PC-9 (cell line): ENCODE measurements around the gene CTPS2. TPM values are rescaled to one million over a fixed set of nuclear protein-coding genes. Genes with fewer than 3 reads are reported as not detected.
"Not testable (repeated sequence)": the region's sequence is repeated elsewhere in the genome, so short reads cannot be mapped to it uniquely, and the experiment has no call there.

Source experiments
- BruUV-seq: library from RNA; stranded (reverse); fragments of 400-500 nt; replicated peaks from 2 replicates; lab custom pipeline; 2021; lab: Mats Ljungman, UMichigan
- CTCF ChIA-PET: fragments of 300-600 bp; sonication (Branson Sonifier 250); formaldehyde crosslinking; loops from one replicate; lab custom pipeline; 2022; ENCODE audit warnings: antibody characterized with exemption; lab: Charles Lee
- POLR2A ChIA-PET: fragments of 300-600 bp; sonication (Branson Sonifier 250); formaldehyde crosslinking; loops from one replicate; lab custom pipeline; 2022; ENCODE audit warnings: antibody characterized with exemption; ENCODE audit not compliant: unreplicated experiment; lab: Charles Lee
- DNase-seq, 2 experiments: peaks; one replicate each; pipeline versions ENCODE4 v3.0.0 to v3.0.0-alpha.2; 2015 to 2022; ENCODE audit warnings: mixed read lengths in 1 of 2
- H2AFZ ChIP-seq: fragments of 200-600 bp; sonication (generic); 2 replicates; pipeline ENCODE4 v1.8.1; 2017; ENCODE audit warnings: antibody characterized with exemption
- H3F3A ChIP-seq: fragments of 200-600 bp; sonication (generic); 2 replicates; pipeline ENCODE4 v1.8.1; 2017; ENCODE audit warnings: antibody characterized with exemption, mild to moderate bottlenecking, low read depth; ENCODE audit not compliant: insufficient read depth
- H3K27ac ChIP-seq: fragments of 200-600 bp; sonication (generic); 2 replicates; pipeline ENCODE4 v1.6.1; 2016; ENCODE audit warnings: mixed run types
- H3K27me3 ChIP-seq: fragments of 200-600 bp; sonication (generic); 2 replicates; pipeline ENCODE4 v1.6.1; 2016; ENCODE audit warnings: low read depth, mixed run types; ENCODE audit not compliant: insufficient read depth
- H3K36me3 ChIP-seq: fragments of 200-600 bp; sonication (generic); 2 replicates; pipeline ENCODE4 v1.6.1; 2016; ENCODE audit warnings: low read depth, mixed run types
- H3K4me1 ChIP-seq: fragments of 200-600 bp; sonication (generic); replicated peaks from 2 replicates; pipeline ENCODE4 v1.6.1; 2016; ENCODE audit warnings: mixed run types; ENCODE audit not compliant: insufficient read depth
- H3K4me2 ChIP-seq: fragments of 200-600 bp; sonication (generic); 2 replicates; pipeline ENCODE4 v1.6.1; 2017; ENCODE audit warnings: mixed run types
- H3K4me3 ChIP-seq: fragments of 200-600 bp; sonication (generic); 2 replicates; pipeline ENCODE4 v1.6.1; 2016; ENCODE audit warnings: mixed run types
- H3K79me2 ChIP-seq: fragments of 200-600 bp; sonication (generic); 2 replicates; pipeline ENCODE4 v1.6.1; 2017; ENCODE audit warnings: low read depth, mixed run types
- H3K9me2 ChIP-seq: fragments of 200-600 bp; sonication (generic); 2 replicates; pipeline ENCODE4 v1.8.1; 2017; ENCODE audit warnings: mild to moderate bottlenecking; ENCODE audit not compliant: insufficient read depth
- H3K9me3 ChIP-seq: fragments of 200-600 bp; sonication (generic); 2 replicates; pipeline ENCODE4 v1.8.1; 2016; ENCODE audit warnings: low read depth; ENCODE audit not compliant: insufficient read depth
- H4K20me1 ChIP-seq: fragments of 200-600 bp; sonication (generic); 2 replicates; pipeline ENCODE4 v1.8.1; 2017; ENCODE audit not compliant: insufficient read depth
- EZH2 ChIP-seq: fragments of 200-600 bp; sonication (generic); IDR thresholded peaks from 2 replicates; pipeline ENCODE4 v1.8.0; 2017; ENCODE audit warnings: antibody characterized with exemption, low read depth
- intact Hi-C: fragments of 100-400 bp; cut with micrococcal nuclease; formaldehyde crosslinking; loops from one replicate; pipeline ENCODE4 v1.10.0; 2022; ENCODE audit not compliant: unreplicated experiment
- total RNA-seq: library from RNA; stranded (reverse); gene quantifications from 2 replicates; pipeline ENCODE4 v1.2.3, GENCODE V29; 2021
- TF ChIP-seq, protein P1 (sequence below): fragments of 200-600 bp; sonication (generic); conservative IDR thresholded peaks from 2 replicates; pipeline ENCODE4 v1.6.1; 2017; ENCODE audit warnings: mixed run types, antibody characterized with exemption, mild to moderate bottlenecking, moderate library complexity

The CTPS2 gene
- total RNA-seq, 1 experiment from 2014 or later, result 15.8 TPM

DNA sequence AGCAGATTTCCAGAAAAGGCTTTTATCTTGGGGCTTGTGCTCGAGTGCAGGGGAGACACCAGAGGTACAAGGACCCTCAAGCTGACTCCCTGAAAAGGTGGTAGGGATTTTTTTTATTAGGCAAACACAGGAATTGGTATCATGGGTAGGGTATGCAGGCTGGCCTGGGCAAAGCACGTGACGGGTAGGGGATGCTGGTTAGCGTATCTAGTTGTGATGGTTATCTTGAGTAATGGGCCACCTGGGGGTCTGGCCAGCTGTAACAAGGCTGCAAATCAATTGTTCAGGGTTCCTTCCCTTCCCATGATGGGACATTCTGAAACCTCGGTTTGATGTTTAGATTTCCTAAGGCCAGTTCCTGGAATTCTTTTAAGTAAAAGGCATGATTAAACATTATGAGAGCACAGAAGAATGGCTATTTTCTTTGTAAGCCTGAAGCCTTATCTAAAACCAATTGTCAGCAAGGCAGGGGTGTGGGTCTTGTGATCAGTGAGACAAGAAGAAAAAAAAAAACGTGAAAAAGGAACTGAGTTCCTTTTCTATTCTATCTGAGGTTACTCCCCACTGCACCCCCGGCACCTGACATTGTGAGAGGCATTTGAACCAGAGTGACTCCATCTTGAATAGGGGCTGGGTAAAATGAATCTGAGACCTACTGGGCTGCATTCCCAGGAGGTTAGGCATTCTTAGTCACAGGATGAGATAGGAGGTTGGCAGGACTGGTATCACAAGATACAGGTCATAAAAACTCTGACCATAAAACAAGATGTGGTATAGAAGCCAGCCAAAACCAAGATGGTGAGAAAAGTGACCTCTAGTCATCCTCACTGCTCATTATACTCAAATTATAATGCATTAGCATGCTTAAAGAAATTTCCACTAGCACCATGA lies 126.7 kb downstream of the CTPS2 start:
- intact Hi-C loops, result no loop called here
- no peak overlapping the region for H3K4me2 ChIP-seq
- H2AFZ ChIP-seq, result no peak overlapping the region
- TF ChIP-seq, protein P1, sequence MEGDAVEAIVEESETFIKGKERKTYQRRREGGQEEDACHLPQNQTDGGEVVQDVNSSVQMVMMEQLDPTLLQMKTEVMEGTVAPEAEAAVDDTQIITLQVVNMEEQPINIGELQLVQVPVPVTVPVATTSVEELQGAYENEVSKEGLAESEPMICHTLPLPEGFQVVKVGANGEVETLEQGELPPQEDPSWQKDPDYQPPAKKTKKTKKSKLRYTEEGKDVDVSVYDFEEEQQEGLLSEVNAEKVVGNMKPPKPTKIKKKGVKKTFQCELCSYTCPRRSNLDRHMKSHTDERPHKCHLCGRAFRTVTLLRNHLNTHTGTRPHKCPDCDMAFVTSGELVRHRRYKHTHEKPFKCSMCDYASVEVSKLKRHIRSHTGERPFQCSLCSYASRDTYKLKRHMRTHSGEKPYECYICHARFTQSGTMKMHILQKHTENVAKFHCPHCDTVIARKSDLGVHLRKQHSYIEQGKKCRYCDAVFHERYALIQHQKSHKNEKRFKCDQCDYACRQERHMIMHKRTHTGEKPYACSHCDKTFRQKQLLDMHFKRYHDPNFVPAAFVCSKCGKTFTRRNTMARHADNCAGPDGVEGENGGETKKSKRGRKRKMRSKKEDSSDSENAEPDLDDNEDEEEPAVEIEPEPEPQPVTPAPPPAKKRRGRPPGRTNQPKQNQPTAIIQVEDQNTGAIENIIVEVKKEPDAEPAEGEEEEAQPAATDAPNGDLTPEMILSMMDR, result no peak
- no peak for TF ChIP-seq EZH2
- POLR2A ChIA-PET, result no interaction called here
- H3K79me2 ChIP-seq, result no peaks in the 10 kb centered on the region
- CTCF ChIA-PET, result no interaction called here
- H3F3A ChIP-seq, result no peaks in the 10 kb centered on the region
- no peaks in the 10 kb centered on the region for H3K9me3 ChIP-seq
- no TSS peak for BruUV-seq
- no peaks in the 10 kb centered on the region for H3K27me3 ChIP-seq
- no peaks in the 10 kb centered on the region for H4K20me1 ChIP-seq
- H3K9me2 ChIP-seq, result no peaks in the 10 kb centered on the region
- no peaks in the 10 kb centered on the region for H3K36me3 ChIP-seq
- H3K27ac ChIP-seq, result no peak overlapping the region
- no peaks in the 10 kb centered on the region for H3K4me1 ChIP-seq
- DNase-seq, result no peak
- no peak overlapping the region for H3K4me3 ChIP-seq

DNA sequence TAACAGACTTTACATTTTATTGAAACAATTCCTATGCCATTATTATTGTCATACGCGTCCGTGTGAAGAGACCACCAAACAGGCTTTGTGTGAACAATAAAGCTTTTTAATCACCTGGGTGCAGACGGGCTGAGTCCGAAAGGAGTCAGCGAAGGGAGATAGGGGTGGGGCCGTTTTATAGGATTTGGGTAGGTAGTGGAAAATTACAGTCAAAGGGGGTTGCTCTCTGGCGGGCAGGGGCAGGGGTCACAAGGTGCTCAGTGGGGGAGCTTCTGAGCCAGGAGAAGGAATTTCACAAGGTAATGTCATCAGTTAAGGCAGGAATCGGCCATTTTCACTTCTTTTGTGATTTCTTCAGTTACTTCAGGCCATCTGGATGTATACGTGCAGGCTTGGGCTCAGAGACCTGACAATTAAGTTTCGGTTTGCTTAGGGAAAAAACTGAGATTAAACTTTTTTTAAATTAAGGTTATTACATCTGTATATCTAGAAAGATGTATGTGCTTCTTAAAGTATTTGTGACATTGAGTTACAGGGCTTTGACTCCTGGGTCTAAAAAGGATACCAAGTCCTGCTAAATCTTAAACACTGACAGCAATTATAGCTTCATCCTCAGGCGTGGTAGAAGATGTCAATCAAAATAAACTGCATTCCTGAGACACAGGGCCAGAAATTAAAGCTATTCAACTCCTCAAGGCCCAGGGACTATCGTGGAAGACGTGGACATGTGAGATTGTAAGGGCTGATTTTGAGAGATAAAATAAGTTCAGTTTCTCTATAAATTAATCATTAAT lies 132.3 kb downstream of the CTPS2 start:
- H3K9me3 ChIP-seq, H3K4me3 ChIP-seq, H2AFZ ChIP-seq, H3K9me2 ChIP-seq, H3K4me2 ChIP-seq, CTCF ChIA-PET, H3K27me3 ChIP-seq, intact Hi-C loops, H3K27ac ChIP-seq, H3K36me3 ChIP-seq, H3K79me2 ChIP-seq, POLR2A ChIA-PET, H4K20me1 ChIP-seq, H3F3A ChIP-seq, DNase-seq, BruUV-seq, H3K4me1 ChIP-seq: not testable (repeated sequence)

DNA sequence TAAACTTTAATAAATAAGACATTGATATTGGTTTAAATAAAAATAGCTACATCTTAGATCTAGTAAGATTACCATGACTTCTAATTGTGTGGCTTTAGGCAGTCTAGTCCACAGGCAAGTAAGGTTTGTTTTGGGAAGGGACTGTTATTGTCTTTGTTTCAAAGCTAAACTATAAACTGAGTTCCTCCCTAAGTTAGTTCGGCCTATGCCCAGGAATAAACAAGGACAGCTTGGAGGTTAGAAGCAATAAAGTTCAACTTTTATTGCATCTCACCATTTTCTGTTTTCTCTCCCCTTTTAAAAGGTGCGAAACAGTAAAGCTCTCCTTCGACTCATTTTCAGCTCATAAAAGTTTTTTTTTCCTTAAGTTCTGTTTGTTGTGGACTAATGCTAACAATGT lies 133.0 kb downstream of the CTPS2 start:
- ChIA-PET CTCF (no interaction called here), POLR2A (no interaction called here)
- H3K4me2 ChIP-seq, result no peak overlapping the region
- intact Hi-C loops, result no loop called here
- H3K4me1 ChIP-seq, result no peaks in the 10 kb centered on the region
- no peak overlapping the region for H3K27ac ChIP-seq
- BruUV-seq, result no TSS peak
- TF ChIP-seq EZH2, result no peak
- TF ChIP-seq, protein P1, result no peak
- no peaks in the 10 kb centered on the region for H3K79me2 ChIP-seq
- H3K9me2 ChIP-seq, result no peaks in the 10 kb centered on the region
- H2AFZ ChIP-seq, result no peak overlapping the region
- DNase-seq, result no peak
- H3F3A ChIP-seq, result no peaks in the 10 kb centered on the region
- H3K4me3 ChIP-seq, result no peak overlapping the region
- H4K20me1 ChIP-seq, result no peaks in the 10 kb centered on the region
- no peaks in the 10 kb centered on the region for H3K9me3 ChIP-seq
- H3K27me3 ChIP-seq, result no peaks in the 10 kb centered on the region
- H3K36me3 ChIP-seq, result no peaks in the 10 kb centered on the region
